Measurements from ENCODE around the gene ANXA9. TPM values are rescaled to one million over a fixed set of nuclear protein-coding genes. Genes with fewer than 3 reads are reported as not detected.

The ANXA9 gene, protein sequence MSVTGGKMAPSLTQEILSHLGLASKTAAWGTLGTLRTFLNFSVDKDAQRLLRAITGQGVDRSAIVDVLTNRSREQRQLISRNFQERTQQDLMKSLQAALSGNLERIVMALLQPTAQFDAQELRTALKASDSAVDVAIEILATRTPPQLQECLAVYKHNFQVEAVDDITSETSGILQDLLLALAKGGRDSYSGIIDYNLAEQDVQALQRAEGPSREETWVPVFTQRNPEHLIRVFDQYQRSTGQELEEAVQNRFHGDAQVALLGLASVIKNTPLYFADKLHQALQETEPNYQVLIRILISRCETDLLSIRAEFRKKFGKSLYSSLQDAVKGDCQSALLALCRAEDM
- polyA plus RNA-seq (ENCODE audit: insufficient read length): 2.5 TPM

DNA sequence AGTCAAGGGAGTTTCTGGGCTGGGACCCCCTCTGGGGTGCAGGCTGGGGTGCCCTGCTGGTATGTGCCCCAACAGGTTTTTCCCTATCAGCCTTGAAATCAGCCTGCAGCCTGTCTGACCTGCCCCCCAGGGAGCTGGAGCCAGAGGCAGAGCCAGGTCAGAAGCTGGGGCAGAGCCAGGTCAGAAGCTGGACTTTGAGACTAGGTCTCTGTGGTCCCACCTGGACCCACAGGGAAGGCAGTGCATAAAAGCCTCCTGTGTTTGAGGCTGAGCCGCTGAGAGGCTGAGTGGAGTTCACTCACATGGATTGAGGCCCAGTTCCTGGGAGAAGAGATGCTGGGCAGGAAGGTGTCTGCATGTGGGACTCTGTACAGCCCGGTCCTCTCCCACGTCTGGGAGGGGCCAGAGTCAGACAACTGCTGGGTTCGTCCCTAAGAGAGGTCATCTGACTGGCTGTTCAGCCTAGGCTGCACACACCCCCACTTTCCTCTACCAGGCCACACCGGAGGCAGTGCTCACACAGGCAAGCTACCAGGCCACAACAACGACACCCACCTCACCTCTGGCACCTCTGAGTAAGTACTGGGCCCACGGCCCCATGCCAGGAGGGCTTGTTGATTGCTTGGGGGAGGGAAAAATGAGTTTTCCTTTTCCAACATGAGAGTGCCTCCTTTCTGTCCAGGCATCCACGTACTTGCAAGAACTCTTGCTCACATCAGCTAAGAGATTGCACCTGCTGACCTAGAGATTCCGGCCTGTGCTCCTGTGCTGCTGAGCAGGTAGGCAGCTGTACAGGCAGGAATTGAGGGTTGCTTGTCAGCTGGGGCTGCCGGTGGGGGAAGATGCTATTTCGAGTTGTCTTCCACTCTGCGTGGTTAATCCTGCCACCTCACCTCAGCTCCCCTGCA is at the start of gene ANXA9:
Gene ANXA9, plus strand, starts transcription at position 488 of the 908 bp plus-strand sequence. CDS start 814 bp downstream, outside the sequence.
- DNase-seq (ENCODE audit: low read depth): no peak

GRCh38 chr1:150944856-150945255 is 37.2 kb upstream of the ANXA9 start:
- no peak for DNase-seq (ENCODE audit: low read depth)

GRCh38 chr1:150954708-150955107 is 27.4 kb upstream of the ANXA9 start:
- no peak for DNase-seq (ENCODE audit: low read depth)

DNA sequence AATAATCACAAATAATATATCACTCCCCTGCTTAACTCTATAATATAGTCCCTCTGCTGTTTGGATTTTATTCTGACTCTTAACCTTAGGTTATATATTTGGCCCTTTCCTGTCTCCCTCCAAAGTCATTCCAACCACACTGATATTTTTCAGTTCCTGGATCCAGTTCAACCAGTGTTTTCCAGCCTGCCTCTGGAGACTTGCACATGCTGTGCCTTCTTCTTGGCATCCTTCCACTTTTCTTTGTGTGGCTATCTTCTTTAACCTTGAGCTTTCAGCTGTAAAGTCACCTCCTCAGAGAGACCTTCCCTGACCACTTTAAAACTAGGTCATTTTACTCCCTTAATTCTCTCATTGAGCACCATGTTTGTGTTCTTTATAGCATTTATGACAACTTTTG is 26.8 kb upstream of the ANXA9 start:
- no peak for DNase-seq (ENCODE audit: low read depth)

- no peak for DNase-seq (ENCODE audit: low read depth)
Measured at GRCh38 chr1:150957666-150958065, 24.4 kb upstream of the ANXA9 start.

- no peak for DNase-seq (ENCODE audit: low read depth)
Measured at GRCh38 chr1:150960646-150961045, 21.4 kb upstream of the ANXA9 start.

DNA sequence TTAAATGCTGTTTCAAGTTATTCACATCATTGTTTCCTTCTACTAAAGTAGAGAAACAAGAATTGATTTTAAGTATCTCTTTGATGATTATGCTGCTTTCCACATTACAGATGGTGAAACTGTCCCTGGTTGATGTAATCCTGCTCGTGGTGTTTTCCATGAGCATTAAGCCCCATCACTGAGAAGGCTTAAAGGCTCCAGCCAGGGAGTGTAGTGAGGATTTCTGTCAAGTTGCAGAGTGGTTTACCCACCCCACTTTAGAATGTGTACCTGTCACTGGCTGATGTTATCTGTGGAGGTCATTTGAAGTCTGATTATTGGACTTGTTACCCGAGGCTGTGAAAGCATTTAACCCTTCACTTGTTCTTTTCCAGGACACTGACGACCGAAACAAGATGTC is 20.3 kb upstream of the ANXA9 start:
- no peak for DNase-seq (ENCODE audit: low read depth)

DNA sequence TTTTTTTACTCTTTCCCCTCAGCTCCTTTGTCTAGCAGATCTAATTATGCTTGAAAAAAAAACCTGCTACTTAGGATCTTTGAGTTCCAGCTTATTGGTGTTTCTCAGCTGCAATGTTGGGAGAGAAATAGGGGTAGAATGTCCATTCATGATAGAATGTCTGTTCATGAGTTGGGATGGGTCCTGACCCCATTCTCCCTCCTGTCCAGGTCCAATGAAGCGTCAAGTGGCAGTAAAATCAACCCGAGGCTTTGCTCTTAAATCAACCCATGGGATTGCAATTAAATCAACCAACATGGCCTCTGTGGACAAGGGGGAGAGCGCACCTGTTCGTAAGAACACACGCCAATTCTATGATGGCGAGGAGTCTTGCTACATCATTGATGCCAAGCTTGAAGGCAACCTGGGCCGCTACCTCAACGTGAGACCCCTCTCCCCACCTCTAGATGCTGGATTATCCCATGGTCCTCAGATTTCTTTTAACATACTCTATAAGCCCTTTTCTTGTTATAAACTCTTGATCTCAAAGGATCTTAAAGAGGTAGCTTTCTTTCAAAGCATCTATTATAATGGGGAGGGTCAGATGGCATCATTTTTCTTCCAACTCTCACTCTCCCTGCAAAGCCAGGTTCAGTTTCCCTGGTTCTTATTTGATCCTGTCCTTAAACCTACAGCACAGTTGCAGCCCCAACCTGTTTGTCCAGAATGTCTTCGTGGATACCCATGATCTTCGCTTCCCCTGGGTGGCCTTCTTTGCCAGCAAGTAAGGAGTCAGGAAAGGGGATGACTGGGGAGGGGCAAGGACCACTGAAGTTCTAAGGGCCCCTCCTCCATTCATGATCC is 18.6 kb upstream of the ANXA9 start:
- no peak for DNase-seq (ENCODE audit: low read depth)

DNA sequence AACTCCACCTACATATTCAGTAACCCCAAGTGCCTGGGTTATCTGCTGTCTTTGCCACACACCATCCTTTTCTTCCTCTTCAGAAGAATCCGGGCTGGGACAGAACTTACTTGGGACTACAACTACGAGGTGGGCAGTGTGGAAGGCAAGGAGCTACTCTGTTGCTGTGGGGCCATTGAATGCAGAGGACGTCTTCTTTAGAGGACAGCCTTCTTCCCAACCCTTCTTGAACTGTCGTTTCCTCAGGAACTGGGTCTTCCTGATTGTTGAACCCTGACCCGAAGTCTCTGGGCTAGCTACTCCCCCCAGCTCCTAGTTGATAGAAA is 18.0 kb upstream of the ANXA9 start:
- no peak for DNase-seq (ENCODE audit: low read depth)

DNA sequence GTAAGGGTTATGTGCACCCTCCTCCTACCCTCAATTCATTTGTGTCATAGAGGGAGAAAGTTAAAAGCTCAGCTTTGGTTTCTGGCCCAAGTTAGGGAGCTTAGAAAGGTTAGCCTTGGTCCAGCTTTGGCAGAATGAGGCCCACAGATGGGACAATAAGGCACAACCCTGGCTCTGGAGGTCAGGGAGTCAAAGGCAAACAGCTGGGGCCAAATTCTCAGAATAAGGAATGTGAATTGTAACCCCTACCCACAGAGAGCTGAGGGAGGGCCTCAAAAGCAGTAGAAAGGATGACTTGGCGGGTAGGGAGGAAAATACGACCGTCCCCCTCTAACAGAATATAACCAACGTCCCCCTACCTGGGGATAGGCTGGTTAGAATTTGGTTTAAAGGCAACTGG is 16.5 kb upstream of the ANXA9 start:
- DNase-seq (ENCODE audit: low read depth): no peak

DNA sequence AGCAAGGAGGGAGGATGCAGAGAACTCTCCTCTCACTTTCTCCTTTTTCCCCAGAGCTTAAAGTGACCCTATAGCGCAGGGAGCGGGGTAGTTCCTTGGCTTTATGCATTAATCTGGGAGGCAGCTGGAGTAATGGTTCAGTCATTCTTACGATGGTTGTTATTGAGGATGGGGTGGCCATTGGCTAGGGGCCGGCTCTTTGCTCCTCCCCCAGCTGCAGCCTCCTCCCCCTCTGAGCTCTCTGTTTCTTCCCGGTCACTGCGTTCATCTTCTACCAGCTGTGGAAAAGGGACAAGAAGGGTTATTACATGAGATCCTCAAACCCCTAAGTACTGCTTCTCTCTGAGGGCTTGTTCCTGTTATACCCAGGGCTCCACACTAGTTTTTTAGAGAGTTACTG is 16.1 kb upstream of the ANXA9 start:
- DNase-seq (ENCODE audit: low read depth): no peak

GRCh38 chr1:150967936-150968335 is 14.2 kb upstream of the ANXA9 start:
- no peak for DNase-seq (ENCODE audit: low read depth)

- DNase-seq (ENCODE audit: low read depth): no peak
Measured at GRCh38 chr1:150968491-150968890, 13.6 kb upstream of the ANXA9 start.

DNA sequence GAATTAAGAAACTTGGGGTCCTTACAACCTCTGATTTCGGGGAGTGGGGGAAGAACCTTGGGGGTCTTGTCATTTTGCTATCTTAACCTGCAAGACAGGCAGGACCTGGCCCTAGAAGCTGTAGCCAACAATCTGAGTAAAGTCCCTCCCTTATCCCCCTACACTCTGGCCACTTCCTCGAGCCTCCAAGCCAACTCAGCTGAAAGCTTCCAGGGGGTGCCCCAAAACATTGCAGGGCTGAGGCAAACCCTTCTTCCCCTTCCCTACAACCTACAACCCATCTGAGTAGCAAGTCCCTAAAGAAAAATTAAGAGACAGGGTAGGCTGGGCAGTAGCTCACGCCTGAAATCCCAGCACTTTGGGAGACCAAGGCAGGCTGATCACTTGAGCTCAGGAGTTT is 12.5 kb upstream of the ANXA9 start:
- no peak for DNase-seq (ENCODE audit: low read depth)

DNA sequence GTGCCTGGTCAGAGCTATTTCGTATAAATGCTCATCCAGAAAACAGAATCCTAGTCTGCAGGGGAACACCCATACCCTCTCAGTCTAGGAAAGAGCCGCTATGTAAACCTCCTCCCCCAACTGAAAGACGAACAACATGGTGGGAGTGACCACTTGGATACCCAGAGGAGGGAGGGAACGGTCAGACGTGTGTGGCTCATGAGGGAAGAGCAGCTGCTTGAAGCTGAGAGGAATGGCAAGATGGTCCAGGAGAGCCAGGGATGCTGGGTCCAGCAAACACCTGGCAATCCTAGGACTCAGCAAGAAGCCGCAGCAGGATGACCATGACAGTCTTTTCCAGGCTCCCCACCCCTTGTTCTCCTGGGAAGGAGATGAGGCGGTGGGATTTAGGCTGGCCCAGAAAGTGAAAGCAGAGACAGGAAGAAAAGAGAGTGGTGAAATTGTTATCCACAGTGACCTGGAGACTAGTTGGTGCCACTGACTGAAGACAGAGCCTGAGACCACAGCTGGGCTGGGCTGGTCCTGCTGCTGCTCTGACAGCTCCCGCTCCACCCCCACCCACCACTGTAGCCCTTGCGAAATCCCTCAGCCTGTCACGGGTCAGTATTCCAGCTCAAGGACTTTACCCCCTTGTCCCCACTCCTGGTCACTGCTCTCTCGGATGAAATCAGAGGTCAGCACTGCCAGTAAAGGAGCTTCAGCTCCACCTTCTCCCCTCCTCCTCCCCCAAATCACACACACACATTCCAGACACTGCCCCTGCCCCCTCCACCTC is 11.1 kb upstream of the ANXA9 start:
- no peak for DNase-seq (ENCODE audit: low read depth)

DNA sequence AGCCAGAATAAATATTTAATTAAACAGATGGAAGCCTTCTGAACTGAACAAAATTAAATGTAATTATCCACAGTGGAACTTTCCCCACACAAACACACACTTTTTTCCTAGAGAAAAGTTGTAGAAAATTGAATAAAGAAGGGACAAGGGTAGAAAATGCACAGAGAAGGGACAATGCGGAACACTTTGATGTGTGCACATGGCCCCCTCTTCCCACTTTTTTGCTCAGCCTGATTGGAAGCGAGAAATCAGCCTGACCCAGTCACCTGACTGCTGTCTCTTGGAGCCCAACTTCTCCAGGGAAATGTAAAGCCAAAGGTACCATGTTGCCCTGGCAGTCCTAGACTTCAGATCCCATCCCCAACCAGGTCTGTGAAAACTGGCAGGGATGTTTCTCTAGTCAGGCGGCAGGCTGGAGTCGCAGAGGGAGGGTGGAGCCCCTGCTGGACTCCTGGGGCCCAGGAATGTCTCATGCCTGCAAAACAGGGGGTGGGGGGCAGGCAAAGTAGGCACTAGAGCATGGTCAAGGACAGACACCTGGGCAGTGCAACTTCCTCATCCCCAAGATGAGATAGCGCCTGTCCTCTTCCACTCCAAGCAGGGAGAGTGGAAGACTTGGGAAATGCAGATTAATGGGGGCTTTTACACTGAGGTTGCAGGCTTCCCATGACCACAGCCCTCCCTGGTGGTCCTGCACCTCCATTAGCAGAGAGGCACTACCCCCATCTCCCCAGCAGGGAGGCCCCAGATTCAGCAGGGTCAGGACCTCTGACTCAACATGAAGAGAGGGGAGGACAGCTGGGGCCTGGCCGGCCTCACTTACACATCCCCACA is 10.3 kb upstream of the ANXA9 start:
- no peak for DNase-seq (ENCODE audit: low read depth)

- DNase-seq (ENCODE audit: low read depth): no peak
Measured at GRCh38 chr1:150972417-150972940, 9.6 kb upstream of the ANXA9 start.

DNA sequence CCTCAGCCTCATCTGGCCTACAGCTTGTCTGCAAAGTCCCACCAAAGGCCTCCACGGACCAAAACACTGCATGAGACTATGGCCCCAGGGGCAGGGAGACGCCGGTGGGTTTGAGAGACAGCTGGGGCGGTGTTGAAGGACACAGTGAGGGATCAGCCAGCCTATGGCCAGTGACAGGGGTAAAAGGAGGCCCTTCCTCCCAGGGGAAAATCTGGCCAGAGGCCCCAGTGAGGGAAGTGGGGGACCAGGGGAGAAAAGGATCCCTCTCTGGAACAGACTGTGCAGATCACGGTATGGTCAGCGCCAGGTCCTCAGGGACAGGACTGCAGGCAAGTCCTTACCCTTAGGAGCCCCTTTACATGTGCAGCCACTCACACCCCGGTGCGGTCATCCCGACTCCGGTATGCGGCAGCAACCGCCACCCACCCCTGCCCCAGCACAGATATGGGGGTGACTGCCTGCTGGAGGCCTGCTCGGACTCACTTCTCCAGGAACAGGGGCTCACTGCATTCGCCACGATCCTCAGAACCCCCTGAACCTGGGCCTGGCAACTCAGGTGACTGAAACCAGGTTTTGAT is 8.7 kb upstream of the ANXA9 start:
- DNase-seq (ENCODE audit: low read depth): no peak

- no peak for DNase-seq (ENCODE audit: low read depth)
Measured at GRCh38 chr1:150973836-150974579, 8.1 kb upstream of the ANXA9 start.

Data from forelimb muscle (tissue), 1 donor.